UCSD-AML1 (cell line): ENCODE measurements around the gene MRPL44.
"Not testable (repeated sequence)": the region's sequence is repeated elsewhere in the genome, so short reads cannot be mapped to it uniquely, and the experiment has no call there.

ENCODE experiments used
- DNase-seq: peaks from one replicate; lab custom pipeline; 2025; ENCODE audit not compliant: unreplicated experiment; lab: John Stamatoyannopoulos, UW

MRPL44 gene

DNA sequence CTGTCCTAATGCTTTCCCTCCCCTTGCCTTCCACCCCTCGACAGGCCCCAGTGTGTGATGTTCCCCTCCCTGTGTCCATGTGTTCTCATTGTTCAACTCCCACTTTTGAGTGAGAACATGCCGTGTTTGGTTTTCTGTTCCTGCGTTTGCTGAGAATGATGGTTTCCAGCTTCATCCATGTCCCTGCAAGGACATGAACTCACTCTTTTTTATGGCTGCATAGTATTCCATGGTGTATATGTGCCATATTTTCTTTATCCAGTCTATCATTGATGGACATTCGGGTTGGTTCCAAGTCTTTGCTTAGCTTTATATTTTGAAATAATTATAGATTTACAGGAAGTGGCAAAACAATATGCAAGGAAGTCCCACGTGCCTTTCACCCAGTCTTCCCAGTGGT, 43.4 kb downstream of the MRPL44 start:
- not testable (repeated sequence) for DNase-seq

GRCh38 chr2:224004105-224004695, 46.9 kb downstream of the MRPL44 start:
- DNase-seq = no peak

DNA sequence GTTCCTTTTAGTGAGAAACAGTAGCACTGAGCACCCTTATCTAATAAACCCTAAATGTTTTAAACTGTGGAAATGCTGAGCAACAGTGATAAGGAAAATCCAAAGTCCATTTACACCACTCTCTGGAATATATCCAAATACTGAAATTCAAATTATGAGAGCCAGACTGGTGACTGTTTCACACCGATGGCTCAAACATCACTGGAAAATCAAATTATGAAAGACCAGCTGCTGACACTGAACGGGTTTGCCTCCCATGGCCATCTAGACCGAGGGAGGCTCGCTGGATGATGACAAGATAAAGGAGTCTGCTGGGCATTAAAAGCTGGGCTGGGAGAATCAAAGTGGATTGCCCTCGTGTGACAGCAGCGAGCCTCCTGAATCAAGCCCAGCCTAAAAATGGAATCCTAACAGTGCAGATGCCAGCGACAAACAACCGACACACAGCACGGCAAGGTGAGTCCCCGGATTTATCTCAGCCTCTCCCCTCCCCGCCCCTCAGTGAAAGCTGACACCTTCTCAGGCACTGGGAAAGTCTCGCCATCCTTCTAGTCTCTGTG, 51.5 kb downstream of the MRPL44 start:
- no peak for DNase-seq

DNA sequence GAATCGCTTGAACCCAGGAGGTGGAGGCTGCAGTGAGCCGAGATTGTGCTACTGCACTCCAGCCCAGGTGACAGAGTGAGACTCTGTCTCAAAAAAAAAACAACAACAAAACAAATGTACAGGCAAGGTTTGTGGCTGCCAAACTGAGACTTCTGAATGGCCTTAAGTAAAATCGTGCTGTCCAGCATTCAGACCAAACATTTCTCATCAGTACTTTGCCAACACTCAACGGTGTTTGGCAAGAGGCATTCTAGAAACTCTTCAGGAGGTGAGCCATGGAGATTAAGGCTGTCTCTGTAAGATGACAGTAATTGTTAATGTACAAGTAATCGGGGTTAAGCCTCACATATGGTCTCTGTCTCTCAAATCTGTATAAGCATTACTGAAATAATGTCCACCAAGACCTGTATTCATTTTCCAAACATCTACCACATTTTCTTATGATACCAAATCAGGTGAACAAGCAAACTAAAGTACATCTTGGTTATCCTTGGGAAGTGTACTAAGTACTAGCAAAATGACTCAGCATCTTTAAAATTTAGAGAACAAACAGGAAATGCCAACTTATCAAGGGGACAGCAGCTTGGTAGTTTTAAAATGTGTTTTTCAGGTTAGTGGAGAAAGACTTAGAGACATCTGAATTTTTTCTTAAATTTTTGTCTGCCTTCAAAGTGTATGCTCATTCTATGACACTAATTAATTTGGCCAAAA, 52.5 kb downstream of the MRPL44 start:
- DNase-seq = no peak

- DNase-seq = no peak
Observed at GRCh38 chr2:224011837-224012236, 54.6 kb downstream of the MRPL44 start.

DNA sequence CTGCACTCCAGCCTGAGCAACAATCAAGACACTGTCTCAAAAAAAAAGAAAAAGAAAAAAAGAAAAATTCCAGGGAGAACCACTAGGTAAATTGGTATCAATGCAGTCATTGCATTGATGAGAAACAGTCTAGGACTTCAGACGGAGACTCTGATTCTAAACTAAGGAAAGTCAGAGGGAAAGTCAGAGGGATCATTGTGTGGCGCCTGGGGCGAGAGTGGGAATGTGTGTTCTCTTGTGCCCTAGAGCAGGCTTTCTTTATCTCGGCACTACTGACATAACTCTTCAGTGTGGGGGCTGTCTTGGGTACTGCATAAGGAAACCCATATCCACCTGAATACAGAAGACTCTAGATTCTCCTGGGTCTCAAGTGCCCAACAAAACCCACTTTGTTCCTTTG, 57.1 kb downstream of the MRPL44 start:
- no peak for DNase-seq

- no peak for DNase-seq
Observed at GRCh38 chr2:224016963-224017362, 59.7 kb downstream of the MRPL44 start.
